Lower leg skin (tissue), 3 donors: Measurements from ENCODE around the gene TNFRSF1A.
"Not testable (repeated sequence)": the region's sequence is repeated elsewhere in the genome, so short reads cannot be mapped to it uniquely, and the experiment has no call there.

Experiments
- CTCF ChIP-seq, 3 donors: fragments of 450-650 bp; IDR thresholded peaks; one replicate each; pipeline ENCODE4 v1.5.1; 2016; ENCODE audit warnings: antibody characterized with exemption in 3 of 3, mild to moderate bottlenecking in 3 of 3, moderate library complexity in 2 of 3
- POLR2A ChIP-seq, 2 donors: fragments of 450-650 bp; IDR thresholded peaks; one replicate each; pipeline ENCODE4 v1.6.1; 2016 to 2017; ENCODE audit warnings: antibody characterized with exemption in 2 of 2, mild to moderate bottlenecking in 1 of 2, moderate library complexity in 1 of 2

GRCh38 chr12:6338536-6338935 lies 3.3 kb downstream of the TNFRSF1A start:
- TF ChIP-seq CTCF, POLR2A (IDR thresholded peaks at IDR 0.05): not testable (repeated sequence)
